GM19239 (cell line): Measurements from ENCODE around the gene CASK.

Experiments used
- DNase-seq: peaks from one replicate; pipeline ENCODE4 v3.0.0; 2011; ENCODE audit warnings: low spot score; ENCODE audit not compliant: insufficient read length
- FAIRE-seq: peaks from 2 replicates; lab custom pipeline; 2011; peaks lifted over from hg19 to GRCh38; lab: Jason Lieb, UNC

The CASK gene

DNA sequence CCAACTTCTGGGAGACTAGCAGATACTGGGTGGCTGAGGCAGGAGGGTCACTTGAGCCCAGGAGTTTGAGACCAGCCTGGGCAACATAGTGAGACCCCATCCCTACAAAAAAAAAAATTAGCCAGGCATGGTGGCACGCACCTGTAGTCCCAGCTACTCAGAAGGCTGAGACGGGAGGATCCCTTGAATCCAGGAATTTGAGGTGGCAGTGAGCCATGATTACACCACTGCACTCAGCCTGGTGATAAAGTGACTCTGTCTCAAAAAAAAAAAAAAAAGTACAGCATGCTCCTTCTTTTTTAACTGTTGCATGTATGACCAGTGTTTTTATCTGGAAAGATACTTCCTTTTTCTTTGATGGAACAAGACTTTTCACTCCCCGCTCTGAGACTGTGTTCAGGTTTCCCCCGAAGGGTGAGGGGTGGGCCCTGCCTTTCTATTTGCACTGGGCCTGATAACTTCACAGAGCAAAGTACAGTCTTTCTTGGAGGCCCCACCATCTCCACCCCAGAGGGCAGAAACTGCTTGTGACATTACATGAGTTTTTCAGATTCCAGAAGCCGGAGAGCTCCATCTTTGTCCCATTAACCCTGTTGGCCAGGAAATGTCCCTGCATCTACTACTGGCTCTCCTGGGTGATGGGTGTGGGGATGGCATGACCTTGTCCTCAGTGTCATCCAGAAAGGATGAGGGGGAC is 441.1 kb downstream of the CASK start:
- FAIRE-seq, result no peak
- DNase-seq, result no peak

DNA sequence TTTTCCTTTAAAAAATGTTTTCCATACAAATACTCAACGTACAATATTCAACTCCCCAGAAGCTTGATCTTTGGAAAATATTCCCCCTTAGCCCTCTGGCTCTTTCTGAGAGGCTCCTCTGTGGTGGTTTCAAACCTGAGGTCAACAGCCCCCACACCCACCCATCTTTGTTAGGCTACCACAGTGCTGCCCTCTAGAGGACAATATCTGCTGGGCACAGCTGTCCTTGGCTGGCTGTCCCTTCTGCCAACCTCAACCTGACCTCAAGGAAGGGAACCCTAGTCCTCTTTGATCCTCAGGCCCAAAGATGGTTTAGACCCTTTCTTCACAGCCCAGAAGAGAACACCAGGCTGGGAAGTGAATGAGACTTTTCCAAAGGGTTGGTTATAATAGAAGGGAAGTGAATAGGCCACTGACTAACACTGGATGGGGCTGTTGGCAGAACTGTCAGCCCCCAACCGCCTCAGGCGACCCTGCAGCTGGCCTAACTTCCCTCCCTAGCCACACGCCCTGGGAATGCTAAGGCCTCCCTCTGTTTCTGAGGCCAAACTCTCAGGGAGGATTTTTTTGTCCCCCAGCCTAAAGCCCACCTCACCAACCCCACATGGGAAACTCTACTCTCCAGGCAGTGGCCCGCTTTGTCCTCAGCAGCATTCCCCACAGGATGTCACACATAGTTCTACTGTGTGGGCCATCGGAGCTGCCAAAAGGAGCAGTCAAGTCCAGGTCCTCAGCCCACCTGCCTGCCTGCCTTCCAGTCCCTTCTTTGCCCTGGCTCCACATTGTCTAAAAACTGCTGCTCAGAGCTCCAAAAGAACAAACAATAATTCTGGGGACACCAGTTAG is 441.9 kb downstream of the CASK start:
- FAIRE-seq, result peak; percentile 58
- DNase-seq, result peak; percentile 23

DNA sequence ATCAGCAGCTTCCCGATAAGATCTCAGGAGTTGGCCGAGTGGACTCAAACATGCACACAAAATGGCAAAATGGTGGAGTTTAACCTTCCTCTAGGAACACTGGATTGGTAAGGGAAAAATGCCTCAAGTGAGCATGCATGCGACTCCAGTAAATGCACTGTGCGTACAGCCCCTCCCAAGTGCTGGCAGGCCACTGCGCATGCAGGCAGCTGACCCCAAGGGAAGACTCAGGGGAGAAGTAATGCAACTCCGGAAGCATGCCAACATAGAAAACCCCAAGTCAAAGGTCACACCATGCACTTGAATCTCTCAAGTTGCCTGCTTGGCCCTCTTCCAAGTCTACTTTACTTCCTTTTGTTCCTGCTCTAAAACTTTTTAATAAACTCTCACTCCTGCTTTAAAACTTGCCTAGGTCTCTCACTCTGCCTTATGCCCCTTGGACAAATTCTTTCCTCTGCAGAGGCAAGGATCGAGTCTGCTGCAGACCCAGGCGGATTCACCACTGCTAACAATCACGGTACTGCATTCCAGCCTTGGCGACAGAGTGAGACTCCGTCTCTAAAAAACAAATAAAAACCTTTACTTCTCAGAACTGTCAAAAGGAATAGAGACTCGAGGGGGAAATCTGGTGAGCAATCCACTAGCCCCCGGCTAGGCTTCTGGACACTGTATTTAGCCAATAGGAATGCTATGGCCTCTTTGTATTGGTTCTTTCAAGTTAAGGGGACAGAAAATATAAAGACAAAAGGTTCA is 442.7 kb downstream of the CASK start:
- no peak for DNase-seq

DNA sequence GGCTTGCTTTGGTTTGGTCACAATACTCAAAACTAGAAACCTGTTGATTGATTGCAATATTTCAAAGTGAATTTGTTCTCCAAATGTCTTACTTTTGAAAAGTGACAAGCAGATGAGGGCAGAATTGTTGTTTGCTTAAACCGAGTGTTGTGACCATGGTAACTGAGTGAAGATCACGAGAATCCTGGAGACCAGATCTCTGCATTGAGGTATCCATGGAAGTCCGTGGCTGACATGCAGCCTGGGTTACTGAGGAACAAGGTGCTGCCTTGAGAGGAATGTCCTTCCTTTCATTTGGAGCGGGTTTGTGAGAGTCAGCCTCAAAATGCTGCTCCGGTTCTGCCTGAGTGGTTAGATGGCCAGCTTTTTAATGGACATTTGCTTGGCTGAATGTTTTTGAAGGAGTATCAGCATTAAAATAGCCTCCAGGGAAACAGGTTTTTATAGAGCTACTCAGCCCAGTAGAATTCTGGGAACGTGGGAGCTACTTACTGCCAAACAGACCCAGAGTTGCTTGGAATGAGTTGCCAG is 444.9 kb downstream of the CASK start:
- DNase-seq (no peak), FAIRE-seq (no peak)

More for the DNA sequence above, 442.7 kb downstream of the CASK start:
- FAIRE-seq, result no peak

DNA sequence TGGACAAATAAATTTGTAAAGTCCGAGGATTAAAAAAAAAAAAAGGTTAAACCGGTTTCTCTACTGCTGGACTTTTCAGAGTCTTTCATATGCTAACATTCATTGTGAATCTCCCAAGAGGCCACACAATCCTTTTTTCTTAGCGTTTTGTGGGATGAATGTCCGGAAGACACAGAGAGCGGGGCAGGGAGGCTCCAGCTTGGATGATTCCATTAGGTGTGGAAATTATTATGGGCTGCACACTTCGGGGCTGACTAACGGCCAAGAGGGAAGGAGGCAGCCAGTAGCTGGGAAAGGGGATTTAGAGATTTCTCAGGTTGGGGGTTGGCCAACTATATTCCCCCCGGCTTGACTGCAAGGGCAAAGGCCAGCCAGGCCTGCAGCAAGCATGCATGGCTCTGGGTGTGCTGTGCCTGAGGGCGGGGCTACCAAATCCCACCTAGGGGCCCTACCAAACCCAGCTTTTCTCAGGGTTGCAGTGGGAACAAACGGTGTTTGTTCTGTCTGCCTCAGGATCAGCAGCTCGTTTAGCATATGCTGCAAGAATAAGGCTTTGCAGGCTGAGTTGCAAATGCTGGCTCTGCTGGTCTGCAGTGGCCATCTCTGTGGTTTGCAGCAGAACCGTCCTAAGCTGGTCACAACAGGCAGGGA is 447.6 kb downstream of the CASK start:
- FAIRE-seq, result no peak

DNA sequence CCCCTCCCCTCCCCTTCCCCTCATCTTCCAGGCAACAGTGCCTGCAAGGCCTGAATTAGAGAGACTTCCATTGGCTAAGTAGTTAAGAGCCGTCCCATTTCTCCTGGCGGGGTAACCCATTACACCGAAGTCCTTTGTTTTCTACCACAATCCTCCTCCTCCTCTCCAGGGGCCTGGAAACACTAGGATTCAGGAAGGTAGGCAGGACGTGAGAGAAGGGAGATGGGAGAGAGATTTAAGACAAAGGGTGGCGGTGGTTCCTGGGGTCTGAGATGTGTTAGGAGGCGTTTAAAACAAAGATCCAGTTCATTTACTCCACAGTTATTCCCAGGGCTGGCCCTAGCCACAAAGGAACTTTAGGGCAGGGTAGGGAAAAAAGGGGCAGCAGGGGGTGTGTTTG is 448.2 kb downstream of the CASK start:
- DNase-seq, result no peak
- no peak for FAIRE-seq

More for the DNA sequence above, 447.6 kb downstream of the CASK start:
- no peak for DNase-seq

DNA sequence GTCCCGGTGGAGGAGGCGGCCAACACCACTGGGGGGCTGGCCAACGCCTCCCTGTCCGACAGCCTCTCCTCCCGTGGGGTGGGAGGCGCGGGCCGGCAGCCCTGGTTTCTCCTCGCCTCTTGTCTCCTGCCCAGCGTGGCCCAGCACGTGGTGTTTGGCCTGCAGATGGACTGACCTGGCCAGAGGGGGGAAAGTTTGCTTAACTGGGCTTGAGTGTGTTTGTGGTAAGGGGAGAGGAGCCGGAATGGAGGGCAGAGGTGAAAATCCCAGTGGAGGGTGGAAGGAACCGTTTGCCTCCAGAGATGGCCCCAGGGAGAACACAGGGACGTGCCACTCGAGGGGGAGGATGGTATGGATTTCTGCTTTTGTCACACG is 448.6 kb downstream of the CASK start:
- no peak for FAIRE-seq

DNA sequence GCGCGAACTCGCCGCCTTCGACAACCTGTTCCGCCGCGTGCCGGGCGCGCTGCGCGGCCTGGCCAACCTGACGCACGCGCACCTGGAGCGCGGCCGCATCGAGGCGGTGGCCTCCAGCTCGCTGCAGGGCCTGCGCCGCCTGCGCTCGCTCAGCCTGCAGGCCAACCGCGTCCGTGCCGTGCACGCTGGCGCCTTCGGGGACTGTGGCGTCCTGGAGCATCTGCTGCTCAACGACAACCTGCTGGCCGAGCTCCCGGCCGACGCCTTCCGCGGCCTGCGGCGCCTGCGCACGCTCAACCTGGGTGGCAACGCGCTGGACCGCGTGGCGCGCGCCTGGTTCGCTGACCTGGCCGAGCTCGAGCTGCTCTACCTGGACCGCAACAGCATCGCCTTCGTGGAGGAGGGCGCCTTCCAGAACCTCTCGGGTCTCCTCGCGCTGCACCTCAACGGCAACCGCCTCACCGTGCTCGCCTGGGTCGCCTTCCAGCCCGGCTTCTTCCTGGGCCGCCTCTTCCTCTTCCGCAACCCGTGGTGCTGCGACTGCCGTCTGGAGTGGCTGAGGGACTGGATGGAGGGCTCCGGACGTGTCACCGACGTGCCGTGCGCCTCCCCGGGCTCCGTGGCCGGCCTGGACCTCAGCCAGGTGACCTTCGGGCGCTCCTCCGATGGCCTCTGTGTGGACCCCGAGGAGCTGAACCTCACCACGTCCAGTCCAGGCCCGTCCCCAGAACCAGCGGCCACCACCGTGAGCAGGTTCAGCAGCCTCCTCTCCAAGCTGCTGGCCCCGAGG is 449.2 kb downstream of the CASK start:
- DNase-seq, result no peak
- FAIRE-seq, result no peak

More for the DNA sequence above, 448.6 kb downstream of the CASK start:
- DNase-seq, result no peak

DNA sequence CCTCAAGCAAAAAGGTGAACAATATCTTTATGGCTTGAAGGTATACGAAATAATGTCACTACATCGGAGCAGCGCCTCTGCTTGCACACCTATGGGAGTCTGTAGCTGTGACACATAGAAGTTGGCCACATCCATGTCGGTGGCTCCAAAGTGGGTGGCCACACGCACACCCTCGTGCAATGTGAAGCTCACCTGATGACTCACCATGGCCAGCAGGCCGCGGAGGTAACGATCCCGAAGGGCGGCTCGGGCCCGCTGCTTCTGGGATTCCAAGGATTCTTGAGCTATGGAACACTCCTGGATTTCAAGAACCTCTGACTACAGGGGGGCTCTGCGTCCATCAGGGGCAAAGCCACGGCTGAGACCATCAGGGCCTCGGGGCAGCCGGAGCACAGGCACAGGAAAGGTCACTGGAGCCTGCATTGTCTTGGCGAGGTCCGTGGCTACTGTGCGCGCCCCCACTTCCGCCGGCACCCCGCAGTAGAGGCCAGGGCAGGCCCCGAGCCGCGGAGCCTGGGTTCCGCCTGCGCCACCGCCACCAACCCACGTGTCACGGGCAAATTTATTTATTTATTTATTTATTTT is 451.0 kb downstream of the CASK start:
- FAIRE-seq (no peak), DNase-seq (no peak)

DNA sequence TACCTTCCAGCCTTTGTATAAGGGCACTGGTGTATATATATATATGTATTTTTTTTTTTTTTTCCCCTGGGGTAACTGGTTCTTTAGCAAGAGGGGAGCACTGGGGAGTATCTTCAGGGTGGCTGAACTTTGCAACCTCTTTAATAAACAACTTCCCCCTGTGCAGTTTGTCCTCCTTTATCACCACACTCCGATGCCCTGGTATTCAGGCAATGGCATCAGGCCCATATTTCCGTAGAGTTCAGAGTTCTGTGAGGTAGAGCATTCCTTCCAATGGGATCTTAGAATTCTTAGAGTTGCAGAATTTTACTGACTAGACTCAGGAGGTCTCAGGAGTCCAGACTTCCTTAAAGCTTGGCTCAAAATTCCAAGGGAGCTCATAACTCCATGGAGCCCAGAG is 451.6 kb downstream of the CASK start:
- FAIRE-seq, result no peak
- no peak for DNase-seq

DNA sequence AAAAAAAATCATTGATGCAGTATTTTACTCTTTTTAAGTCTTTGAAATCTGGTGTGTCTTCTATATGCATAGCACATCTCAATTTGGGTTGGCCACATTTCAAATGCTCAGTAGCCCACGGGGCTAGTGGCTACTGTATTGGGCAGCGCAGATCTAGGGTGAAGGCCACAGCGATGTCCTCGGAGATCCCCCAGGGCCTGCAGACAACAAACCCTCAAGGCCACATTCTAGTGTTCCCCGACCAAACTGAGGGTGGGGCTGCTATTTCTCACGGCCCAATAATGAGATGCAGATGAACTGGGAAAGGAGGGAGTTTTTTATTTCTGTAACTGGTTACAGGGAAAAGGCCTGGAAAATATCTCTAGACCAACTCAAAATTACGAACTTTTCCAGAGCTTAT is 452.6 kb downstream of the CASK start:
- no peak for DNase-seq
- FAIRE-seq, result no peak

DNA sequence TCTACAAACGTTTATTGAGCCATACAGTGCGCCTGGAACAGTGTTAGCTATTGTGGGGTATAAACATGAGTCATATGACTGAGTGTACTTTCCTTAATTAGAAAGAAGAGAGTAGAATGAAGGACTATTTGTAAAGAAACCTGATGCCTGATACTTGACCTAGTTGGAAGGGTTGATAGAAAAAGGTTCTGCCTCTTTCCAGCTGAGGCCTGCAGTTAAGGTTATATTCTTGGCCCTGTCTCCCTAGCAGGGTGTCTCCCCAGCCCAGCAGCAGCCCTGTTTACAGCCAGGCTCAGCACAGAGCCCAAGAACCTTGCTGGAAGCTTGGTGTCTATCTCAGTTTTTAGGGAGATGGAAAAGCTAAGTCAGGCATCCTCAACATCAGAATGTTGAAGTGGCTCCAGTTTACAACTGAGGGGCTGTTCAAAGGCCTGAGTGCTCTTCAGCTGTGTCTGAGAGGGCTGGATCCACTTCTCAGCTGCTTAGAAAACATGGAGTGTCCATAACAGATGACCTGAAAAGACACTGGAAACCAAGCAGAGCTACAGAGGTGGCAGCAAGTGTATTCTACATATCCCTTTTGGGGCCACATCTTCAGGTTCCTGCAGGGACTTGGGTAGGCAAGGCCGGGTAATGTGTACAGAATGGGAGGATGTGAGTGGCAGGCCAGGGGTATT is 454.6 kb downstream of the CASK start:
- FAIRE-seq (no peak), DNase-seq (no peak)
